Liver (tissue), 9 donors: Measurements from ENCODE around the gene DNAJC5G. TPM values are rescaled to one million over a fixed set of nuclear protein-coding genes. Genes with fewer than 3 reads are reported as not detected.

ENCODE experiments used
- DNase-seq: peaks from one replicate; pipeline ENCODE4 v3.0.0-alpha.2; 2017; ENCODE audit warnings: low spot score
- H3K27ac ChIP-seq, 2 donors: one replicate each; pipeline ENCODE4 v1.7.0; 2013; ENCODE audit warnings: inconsistent platforms in 2 of 2, low read length in 2 of 2, control low read depth in 1 of 2, low read depth in 1 of 2, mild to moderate bottlenecking in 1 of 2
- H3K27me3 ChIP-seq, 4 donors: one replicate each; pipeline versions ENCODE4 v1.6.1 to v1.7.0; 2013; ENCODE audit warnings: low read length in 3 of 4, inconsistent platforms in 1 of 4, mild to moderate bottlenecking in 1 of 4, moderate library complexity in 1 of 4; ENCODE audit not compliant: control insufficient read depth in 4 of 4, insufficient read depth in 4 of 4
- H3K36me3 ChIP-seq, 4 donors: one replicate each; pipeline versions ENCODE4 v1.6.1 to v1.7.0; 2013; ENCODE audit warnings: low read length in 3 of 4, mild to moderate bottlenecking in 3 of 4, low read depth in 1 of 4, moderate library complexity in 1 of 4; ENCODE audit not compliant: control insufficient read depth in 4 of 4, insufficient read depth in 3 of 4
- H3K4me1 ChIP-seq, 4 donors: one replicate each; pipeline versions ENCODE4 v1.6.1 to v1.7.0; 2013; ENCODE audit warnings: low read length in 3 of 4, mild to moderate bottlenecking in 3 of 4, moderate library complexity in 1 of 4; ENCODE audit not compliant: control insufficient read depth in 4 of 4, insufficient read depth in 4 of 4
- H3K4me3 ChIP-seq, 3 donors: one replicate each; pipeline versions ENCODE4 v1.6.1 to v1.7.0; 2013; ENCODE audit warnings: low read length in 3 of 3, control low read depth in 1 of 3, low read depth in 1 of 3, mild to moderate bottlenecking in 1 of 3
- H3K9ac ChIP-seq, 2 donors: one replicate each; pipeline ENCODE4 v1.7.0; 2013; ENCODE audit warnings: low read length in 2 of 2, mild to moderate bottlenecking in 2 of 2, moderate library complexity in 2 of 2, control low read depth in 1 of 2, low read depth in 1 of 2
- H3K9me3 ChIP-seq, 4 donors: one replicate each; pipeline versions ENCODE4 v1.6.1 to v1.7.0; 2013; ENCODE audit warnings: low read length in 3 of 4; ENCODE audit not compliant: control insufficient read depth in 4 of 4
- EGR1 ChIP-seq, 2 donors: IDR thresholded peaks; 2 replicates each; pipeline ENCODE4 v1.6.1; 2016 to 2018; ENCODE audit warnings: antibody characterized with exemption in 2 of 2, low read depth in 2 of 2
- FOXA1 ChIP-seq: IDR thresholded peaks from 2 replicates; pipeline ENCODE4 v1.6.1; 2016; ENCODE audit warnings: antibody characterized with exemption
- FOXA2 ChIP-seq: IDR thresholded peaks from 2 replicates; pipeline ENCODE4 v1.6.1; 2016; ENCODE audit warnings: antibody characterized with exemption
- HNF4A ChIP-seq, 2 donors: conservative IDR thresholded peaks; 2 replicates each; pipeline ENCODE4 v1.6.1; 2016; ENCODE audit warnings: antibody characterized with exemption in 2 of 2, mild to moderate bottlenecking in 2 of 2
- HNF4G ChIP-seq: IDR thresholded peaks from 2 replicates; pipeline ENCODE4 v1.6.1; 2016; ENCODE audit warnings: antibody characterized with exemption
- JUND ChIP-seq, 2 donors: IDR thresholded peaks; 2 replicates each; pipeline ENCODE4 v1.6.1; 2016; ENCODE audit warnings: antibody characterized with exemption in 2 of 2
- NR2F2 ChIP-seq: IDR thresholded peaks from 2 replicates; pipeline ENCODE4 v1.6.1; 2016; ENCODE audit warnings: antibody characterized with exemption
- RAD21 ChIP-seq, 2 donors: IDR thresholded peaks; 2 replicates each; pipeline ENCODE4 v1.6.1; 2016; ENCODE audit warnings: antibody characterized with exemption in 2 of 2, mild to moderate bottlenecking in 2 of 2
- RXRA ChIP-seq, 2 donors: IDR thresholded peaks; 2 replicates each; pipeline ENCODE4 v1.6.1; 2017 to 2018; ENCODE audit warnings: antibody characterized with exemption in 2 of 2, mild to moderate bottlenecking in 1 of 2
- SP1 ChIP-seq: IDR thresholded peaks from 2 replicates; pipeline ENCODE4 v1.6.1; 2018; ENCODE audit warnings: antibody characterized with exemption, mild to moderate bottlenecking
- TAF1 ChIP-seq: conservative IDR thresholded peaks from 2 replicates; pipeline ENCODE4 v1.6.1; 2016; ENCODE audit warnings: antibody characterized with exemption, mild to moderate bottlenecking
- YY1 ChIP-seq: IDR thresholded peaks from 2 replicates; pipeline ENCODE4 v1.6.1; 2016; ENCODE audit warnings: antibody characterized with exemption, mild to moderate bottlenecking
- WGBS: extraction: QIAGEN DNeasy Blood & Tissue Kit; methylation state at CpG from one replicate; pipeline ENCODE4 v1.1.7; 2013; 5-methylcytosine and 5-hydroxymethylcytosine counted together
- polyA plus RNA-seq, 2 donors: library from polyadenylated mRNA; stranded (reverse) in 1 of 2; unstranded in 1 of 2; fragments of 200-250 nt in 1 of 2; fragments of >200 nt in 1 of 2; fragmentation: Nextera tagmentation in 1 of 2; extraction: Ambion mirVana in 1 of 2; gene quantifications; one replicate each; pipeline versions ENCODE4 v1.2.1 to v1.2.3, GENCODE V29; 2013 to 2015
- total RNA-seq, 2 donors: library from RNA; depleted of rRNA; stranded (reverse); fragments of >200 nt; gene quantifications; one replicate each; pipeline ENCODE4 v1.2.3, GENCODE V29; 2014
- TF ChIP-seq, protein P1 (sequence below): IDR thresholded peaks from 2 replicates; pipeline ENCODE4 v1.6.1; 2016; ENCODE audit warnings: antibody characterized with exemption
- TF ChIP-seq, protein P2 (sequence below): IDR thresholded peaks from 2 replicates; pipeline ENCODE4 v1.6.1; 2016; ENCODE audit warnings: antibody characterized with exemption, mild to moderate bottlenecking
- TF ChIP-seq, protein P3 (sequence below): IDR thresholded peaks from 2 replicates; pipeline ENCODE4 v1.6.1; 2016; ENCODE audit warnings: antibody characterized with exemption
- TF ChIP-seq, protein P4 (sequence below): IDR thresholded peaks from 2 replicates; pipeline ENCODE4 v1.6.1; 2016; ENCODE audit warnings: antibody characterized with exemption
- donor health status: healthy.
- donor health status: healthy.
- donor health status: healthy.
- donor health status: healthy.
- donor health status: healthy.

Gene DNAJC5G
- total and polyA plus RNA-seq, 4 donors, result not detected

DNA sequence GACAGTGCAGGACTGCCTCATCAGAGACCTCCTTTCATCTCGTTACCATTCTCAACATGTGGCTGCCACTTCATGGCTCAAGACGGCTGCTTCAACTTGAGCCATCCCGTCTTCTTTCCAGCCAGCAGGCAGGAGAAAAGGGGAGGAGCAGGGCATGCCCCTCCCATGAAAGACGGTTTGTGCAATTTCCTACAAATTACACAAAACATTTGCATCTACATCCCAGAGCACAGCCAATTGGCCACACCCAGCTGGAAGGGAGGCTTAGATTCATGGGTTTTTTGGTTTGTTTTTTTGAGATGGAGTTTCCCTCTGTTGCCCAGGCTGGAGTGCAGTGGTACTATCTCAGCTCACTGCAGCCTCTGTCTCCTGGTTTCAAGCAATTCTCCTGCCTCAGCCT is 21.2 kb downstream of the DNAJC5G start:
- TF ChIP-seq RAD21 (IDR thresholded peaks at IDR 0.05) (no peak), FOXA1 (no peak), YY1 (no peak), JUND (IDR thresholded peaks at IDR 0.05) (no peak), FOXA2 (no peak), HNF4A (conservative IDR thresholded peaks at IDR 0.05) (no peak), HNF4G (no peak)
- 70% methylated on average over 4 of the region's 4 CpGs for WGBS
- Histone ChIP-seq H3K27me3 (no peaks in the 10 kb centered on the region), H3K9me3 (no peaks in the 10 kb centered on the region), H3K9ac (no peak overlapping the region), H3K36me3 (no peaks in the 10 kb centered on the region), H3K4me3 (no peak overlapping the region), H3K27ac (no peak overlapping the region), H3K4me1 (peaks cover 2 to 11% (median 7%) of the 10 kb centered on the region in 4 donors)
- no peak for DNase-seq

DNA sequence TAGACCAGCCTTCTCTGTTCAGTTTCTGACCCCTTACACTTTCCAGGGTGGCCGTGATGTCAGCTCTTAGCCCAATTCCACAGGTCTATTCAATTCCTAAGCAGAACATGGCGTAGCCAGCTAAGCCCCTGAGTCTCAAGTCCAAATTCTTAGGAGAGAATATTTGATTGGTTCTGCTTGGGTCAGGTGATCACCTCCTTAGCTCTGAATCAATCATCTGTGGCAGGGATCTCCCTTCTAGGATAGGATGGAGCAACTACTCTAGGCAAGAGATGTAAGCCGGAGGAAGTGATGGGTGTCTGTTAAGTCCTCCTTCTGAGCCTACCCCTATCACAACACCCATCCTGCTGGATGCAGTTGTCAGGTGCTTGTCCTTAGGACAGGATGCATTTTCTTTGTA is 22.0 kb downstream of the DNAJC5G start:
- TF ChIP-seq RXRA (IDR thresholded peaks at IDR 0.05) (no peak), FOXA2 (no peak), NR2F2 (no peak), TAF1 (no peak), FOXA1 (no peak), SP1 (no peak), HNF4G (no peak), EGR1 (IDR thresholded peaks at IDR 0.05; ENCODE audit: low read depth in 2 of 2) (no peak)
- TF ChIP-seq, protein P1, sequence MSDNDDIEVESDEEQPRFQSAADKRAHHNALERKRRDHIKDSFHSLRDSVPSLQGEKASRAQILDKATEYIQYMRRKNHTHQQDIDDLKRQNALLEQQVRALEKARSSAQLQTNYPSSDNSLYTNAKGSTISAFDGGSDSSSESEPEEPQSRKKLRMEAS, result no peak
- TF ChIP-seq, protein P2, sequence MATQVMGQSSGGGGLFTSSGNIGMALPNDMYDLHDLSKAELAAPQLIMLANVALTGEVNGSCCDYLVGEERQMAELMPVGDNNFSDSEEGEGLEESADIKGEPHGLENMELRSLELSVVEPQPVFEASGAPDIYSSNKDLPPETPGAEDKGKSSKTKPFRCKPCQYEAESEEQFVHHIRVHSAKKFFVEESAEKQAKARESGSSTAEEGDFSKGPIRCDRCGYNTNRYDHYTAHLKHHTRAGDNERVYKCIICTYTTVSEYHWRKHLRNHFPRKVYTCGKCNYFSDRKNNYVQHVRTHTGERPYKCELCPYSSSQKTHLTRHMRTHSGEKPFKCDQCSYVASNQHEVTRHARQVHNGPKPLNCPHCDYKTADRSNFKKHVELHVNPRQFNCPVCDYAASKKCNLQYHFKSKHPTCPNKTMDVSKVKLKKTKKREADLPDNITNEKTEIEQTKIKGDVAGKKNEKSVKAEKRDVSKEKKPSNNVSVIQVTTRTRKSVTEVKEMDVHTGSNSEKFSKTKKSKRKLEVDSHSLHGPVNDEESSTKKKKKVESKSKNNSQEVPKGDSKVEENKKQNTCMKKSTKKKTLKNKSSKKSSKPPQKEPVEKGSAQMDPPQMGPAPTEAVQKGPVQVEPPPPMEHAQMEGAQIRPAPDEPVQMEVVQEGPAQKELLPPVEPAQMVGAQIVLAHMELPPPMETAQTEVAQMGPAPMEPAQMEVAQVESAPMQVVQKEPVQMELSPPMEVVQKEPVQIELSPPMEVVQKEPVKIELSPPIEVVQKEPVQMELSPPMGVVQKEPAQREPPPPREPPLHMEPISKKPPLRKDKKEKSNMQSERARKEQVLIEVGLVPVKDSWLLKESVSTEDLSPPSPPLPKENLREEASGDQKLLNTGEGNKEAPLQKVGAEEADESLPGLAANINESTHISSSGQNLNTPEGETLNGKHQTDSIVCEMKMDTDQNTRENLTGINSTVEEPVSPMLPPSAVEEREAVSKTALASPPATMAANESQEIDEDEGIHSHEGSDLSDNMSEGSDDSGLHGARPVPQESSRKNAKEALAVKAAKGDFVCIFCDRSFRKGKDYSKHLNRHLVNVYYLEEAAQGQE, result no peak
- Histone ChIP-seq H3K4me3 (no peak overlapping the region), H3K9ac (no peak overlapping the region), H3K27ac (no peak overlapping the region), H3K4me1 (peaks cover 0 to 11% (median 7%) of the 10 kb centered on the region in 4 donors), H3K27me3 (no peaks in the 10 kb centered on the region), H3K36me3 (no peaks in the 10 kb centered on the region), H3K9me3 (no peaks in the 10 kb centered on the region)
- WGBS, result 93% methylated on average over 3 of the region's 3 CpGs
- DNase-seq, result no peak

DNA sequence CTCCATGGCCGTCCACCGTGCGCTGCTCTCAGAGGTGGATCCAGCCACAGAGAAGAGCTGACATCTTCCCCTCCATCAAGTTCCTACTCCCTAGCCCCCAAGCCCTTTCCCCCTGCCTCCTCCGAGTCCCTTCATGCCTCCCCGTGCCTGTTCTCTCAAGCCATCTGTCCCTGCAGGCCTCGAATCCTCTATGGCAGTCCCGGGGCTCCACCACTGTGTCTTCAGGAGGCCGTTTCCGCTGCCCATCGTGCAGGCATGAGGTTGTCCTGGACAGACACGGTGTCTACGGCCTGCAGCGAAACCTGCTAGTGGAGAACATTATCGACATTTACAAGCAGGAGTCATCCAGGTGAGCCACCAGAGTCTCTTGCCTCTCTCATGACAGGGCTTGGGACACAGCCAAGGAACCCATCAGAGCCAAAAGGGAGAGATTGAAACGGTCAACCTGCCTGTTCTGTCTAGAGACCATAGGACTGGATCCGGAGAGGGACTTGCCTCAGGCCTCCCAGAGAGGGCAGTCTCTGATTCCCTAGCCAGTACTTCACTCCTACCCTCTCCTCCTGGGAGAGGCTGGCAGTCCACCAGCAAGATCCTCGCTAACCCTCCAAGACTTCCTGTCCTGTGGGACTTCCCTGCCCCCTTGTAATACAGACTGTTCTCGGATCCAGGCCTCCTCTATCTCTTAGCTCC is 23.3 kb downstream of the DNAJC5G start:
- Histone ChIP-seq H3K27ac (no peak overlapping the region), H3K9ac (no peak overlapping the region), H3K9me3 (no peaks in the 10 kb centered on the region), H3K36me3 (no peaks in the 10 kb centered on the region), H3K4me3 (no peak overlapping the region), H3K27me3 (no peaks in the 10 kb centered on the region), H3K4me1 (peaks cover 0 to 5% (median under 1%) of the 10 kb centered on the region in 4 donors)
- DNase-seq, result no peak
- 87% methylated on average over 18 of the region's 18 CpGs for WGBS
- TF ChIP-seq TAF1 (no peak), SP1 (no peak), RXRA (IDR thresholded peaks at IDR 0.05) (no peak)
- TF ChIP-seq, protein P3, sequence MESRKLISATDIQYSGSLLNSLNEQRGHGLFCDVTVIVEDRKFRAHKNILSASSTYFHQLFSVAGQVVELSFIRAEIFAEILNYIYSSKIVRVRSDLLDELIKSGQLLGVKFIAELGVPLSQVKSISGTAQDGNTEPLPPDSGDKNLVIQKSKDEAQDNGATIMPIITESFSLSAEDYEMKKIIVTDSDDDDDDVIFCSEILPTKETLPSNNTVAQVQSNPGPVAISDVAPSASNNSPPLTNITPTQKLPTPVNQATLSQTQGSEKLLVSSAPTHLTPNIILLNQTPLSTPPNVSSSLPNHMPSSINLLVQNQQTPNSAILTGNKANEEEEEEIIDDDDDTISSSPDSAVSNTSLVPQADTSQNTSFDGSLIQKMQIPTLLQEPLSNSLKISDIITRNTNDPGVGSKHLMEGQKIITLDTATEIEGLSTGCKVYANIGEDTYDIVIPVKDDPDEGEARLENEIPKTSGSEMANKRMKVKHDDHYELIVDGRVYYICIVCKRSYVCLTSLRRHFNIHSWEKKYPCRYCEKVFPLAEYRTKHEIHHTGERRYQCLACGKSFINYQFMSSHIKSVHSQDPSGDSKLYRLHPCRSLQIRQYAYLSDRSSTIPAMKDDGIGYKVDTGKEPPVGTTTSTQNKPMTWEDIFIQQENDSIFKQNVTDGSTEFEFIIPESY, result no peak
- TF ChIP-seq, protein P4, sequence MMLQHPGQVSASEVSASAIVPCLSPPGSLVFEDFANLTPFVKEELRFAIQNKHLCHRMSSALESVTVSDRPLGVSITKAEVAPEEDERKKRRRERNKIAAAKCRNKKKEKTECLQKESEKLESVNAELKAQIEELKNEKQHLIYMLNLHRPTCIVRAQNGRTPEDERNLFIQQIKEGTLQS, result no peak
- TF ChIP-seq, protein P2, result no peak
